GM23338 (cell line): ENCODE data around the gene MAG. TPM values are rescaled to one million over a fixed set of nuclear protein-coding genes. Genes with fewer than 3 reads are reported as not detected.

Source experiments
- ATAC-seq: fragments of 200-7000 bp; cut with Tn5 transposase; 3 replicates; pipeline ENCODE4 v1.9.1; 2020
- DNase-seq: peaks from one replicate; pipeline ENCODE4 v3.0.0-alpha.2; 2015; ENCODE audit warnings: low spot score
- H2AFZ ChIP-seq: fragments of 200-600 bp; sonication (generic); 2 replicates; pipeline ENCODE4 v1.8.0; 2016; ENCODE audit warnings: antibody characterized with exemption, mild to moderate bottlenecking, moderate library complexity
- H3F3A ChIP-seq: fragments of 200-600 bp; sonication (generic); replicated peaks from 2 replicates; pipeline ENCODE4 v1.8.0; 2017; ENCODE audit warnings: antibody characterized with exemption, mixed run types, low read depth
- H3K27ac ChIP-seq: fragments of 200-600 bp; sonication (generic); 2 replicates; pipeline ENCODE4 v1.6.1; 2016; ENCODE audit warnings: low read depth
- H3K27me3 ChIP-seq: fragments of 200-600 bp; sonication (generic); 2 replicates; pipeline ENCODE4 v1.8.0; 2016; ENCODE audit warnings: mild to moderate bottlenecking, mixed run types, moderate library complexity; ENCODE audit not compliant: insufficient read depth
- H3K36me3 ChIP-seq: fragments of 200-600 bp; sonication (generic); 2 replicates; pipeline ENCODE4 v1.8.0; 2016; ENCODE audit warnings: mild to moderate bottlenecking; ENCODE audit not compliant: insufficient read depth
- H3K4me1 ChIP-seq: fragments of 200-600 bp; sonication (generic); 2 replicates; pipeline ENCODE4 v1.8.0; 2016; ENCODE audit warnings: mild to moderate bottlenecking, moderate library complexity; ENCODE audit not compliant: insufficient read depth
- H3K4me2 ChIP-seq: fragments of 200-600 bp; sonication (generic); 2 replicates; pipeline ENCODE4 v1.7.1; 2017; ENCODE audit warnings: mixed run types
- H3K4me3 ChIP-seq: fragments of 200-600 bp; sonication (generic); 2 replicates; pipeline ENCODE4 v1.6.1; 2016; ENCODE audit warnings: mixed run types
- H3K79me2 ChIP-seq: fragments of 200-600 bp; sonication (generic); replicated peaks from 2 replicates; pipeline ENCODE4 v1.8.0; 2017; ENCODE audit warnings: mild to moderate bottlenecking; ENCODE audit not compliant: insufficient read depth
- H3K9me2 ChIP-seq: fragments of 200-600 bp; sonication (generic); 2 replicates; pipeline ENCODE4 v1.8.0; 2017; ENCODE audit not compliant: insufficient read depth
- H4K20me1 ChIP-seq: fragments of 200-600 bp; sonication (generic); replicated peaks from 2 replicates; pipeline ENCODE4 v1.8.0; 2017; ENCODE audit warnings: mild to moderate bottlenecking; ENCODE audit not compliant: insufficient read depth
- H3K27ac Mint-ChIP-seq: 2 replicates; pipeline ENCODE4 v1.8.0; 2020; ENCODE audit warnings: inconsistent platforms, mild to moderate bottlenecking, moderate library complexity, mixed read lengths
- H3K27me3 Mint-ChIP-seq: 3 replicates; pipeline ENCODE4 v1.8.0; 2022; ENCODE audit warnings: low read depth, mild to moderate bottlenecking, moderate library complexity, mixed read lengths, inconsistent platforms; ENCODE audit not compliant: insufficient read depth, poor library complexity
- H3K36me3 Mint-ChIP-seq: 3 replicates; pipeline ENCODE4 v1.8.0; 2021; ENCODE audit warnings: low read depth, mild to moderate bottlenecking, inconsistent platforms, moderate library complexity, mixed read lengths
- H3K4me1 Mint-ChIP-seq: 3 replicates; pipeline ENCODE4 v1.8.0; 2020; ENCODE audit warnings: mild to moderate bottlenecking, inconsistent platforms, mixed read lengths
- H3K4me3 Mint-ChIP-seq: 3 replicates; pipeline ENCODE4 v1.8.0; 2021; ENCODE audit warnings: moderate library complexity, mild to moderate bottlenecking, inconsistent platforms, mixed read lengths
- H3K9me3 Mint-ChIP-seq: 3 replicates; pipeline ENCODE4 v1.8.0; 2020; ENCODE audit warnings: moderate library complexity, mild to moderate bottlenecking, inconsistent platforms, mixed read lengths
- CREB1 ChIP-seq: fragments of 250-450 bp; sonication (Bioruptor Pico); IDR thresholded peaks from 2 replicates; pipeline ENCODE4 v1.5.0; 2020; ENCODE audit warnings: low read depth, mild to moderate bottlenecking, moderate library complexity
- EZH2 ChIP-seq: fragments of 200-600 bp; sonication (generic); IDR thresholded peaks from one replicate; pipeline ENCODE4 v1.8.0; 2017; ENCODE audit warnings: antibody characterized with exemption, mild to moderate bottlenecking, low read depth; ENCODE audit not compliant: unreplicated experiment
- EZH2phosphoT487 ChIP-seq: fragments of 200-600 bp; sonication (generic); IDR thresholded peaks from one replicate; pipeline ENCODE4 v1.8.1; 2018; ENCODE audit warnings: antibody characterized with exemption; ENCODE audit not compliant: unreplicated experiment
- JUNB ChIP-seq: IDR thresholded peaks from one replicate; pipeline ENCODE4 v1.6.1; 2016; ENCODE audit warnings: antibody characterized with exemption; ENCODE audit not compliant: unreplicated experiment
- NANOG ChIP-seq: IDR thresholded peaks from 2 replicates; pipeline ENCODE4 v1.6.1; 2016; ENCODE audit warnings: antibody characterized with exemption, borderline replicate concordance
- POLR2AphosphoS5 ChIP-seq: IDR thresholded peaks from 2 replicates; pipeline ENCODE4 v1.6.1; 2016; ENCODE audit warnings: antibody characterized with exemption, low read depth
- STAT1 ChIP-seq: IDR thresholded peaks from one replicate; pipeline ENCODE4 v1.6.1; 2016; ENCODE audit warnings: antibody characterized with exemption; ENCODE audit not compliant: unreplicated experiment
- ZNF114 ChIP-seq: fragments of 250-450 bp; sonication (Bioruptor Pico); IDR thresholded peaks from 2 replicates; pipeline ENCODE4 v1.5.0; 2020; ENCODE audit warnings: mild to moderate bottlenecking, moderate library complexity
- ZNF331 ChIP-seq: fragments of 250-450 bp; sonication (Bioruptor Pico); IDR thresholded peaks from 2 replicates; pipeline ENCODE4 v1.5.0; 2020; ENCODE audit warnings: low read depth, mild to moderate bottlenecking, moderate library complexity
- polyA plus RNA-seq: library from polyadenylated mRNA; unstranded; fragments of >200 nt; fragmentation: Nextera tagmentation; extraction: Ambion mirVana; gene quantifications from 2 replicates; pipeline ENCODE4 v1.2.1, GENCODE V29; 2016
- total RNA-seq: library from RNA; depleted of rRNA; stranded (reverse); fragments of >200 nt; shearing (Covaris generic); gene quantifications from 2 replicates; pipeline ENCODE4 v1.2.3, GENCODE V29; 2014
- TF ChIP-seq, protein P1 (sequence below): IDR thresholded peaks from 2 replicates; pipeline ENCODE4 v1.6.1; 2016; ENCODE audit warnings: antibody characterized with exemption
- TF ChIP-seq, protein P2 (sequence below): fragments of 250-450 bp; sonication (Bioruptor Pico); IDR thresholded peaks from 2 replicates; pipeline ENCODE4 v1.5.0; 2020; ENCODE audit warnings: mild to moderate bottlenecking, moderate library complexity
- TF ChIP-seq, protein P3 (sequence below): IDR thresholded peaks from one replicate; pipeline ENCODE4 v1.6.1; 2018; ENCODE audit warnings: antibody characterized with exemption; ENCODE audit not compliant: unreplicated experiment
- TF ChIP-seq, protein P4 (sequence below), 2 experiments: fragments of 200-600 bp in 1 of 2; sonication (generic) in 1 of 2; conservative IDR thresholded peaks; 2 replicates each; pipeline versions ENCODE4 v1.5.1 to v1.6.1; 2016 to 2017; ENCODE audit warnings: antibody characterized with exemption in 2 of 2, low read depth in 2 of 2, mild to moderate bottlenecking in 2 of 2, moderate library complexity in 1 of 2

The MAG gene
- total and polyA plus RNA-seq, 2 experiments from 2014 or later = 0.61 to 1.3 TPM

DNA sequence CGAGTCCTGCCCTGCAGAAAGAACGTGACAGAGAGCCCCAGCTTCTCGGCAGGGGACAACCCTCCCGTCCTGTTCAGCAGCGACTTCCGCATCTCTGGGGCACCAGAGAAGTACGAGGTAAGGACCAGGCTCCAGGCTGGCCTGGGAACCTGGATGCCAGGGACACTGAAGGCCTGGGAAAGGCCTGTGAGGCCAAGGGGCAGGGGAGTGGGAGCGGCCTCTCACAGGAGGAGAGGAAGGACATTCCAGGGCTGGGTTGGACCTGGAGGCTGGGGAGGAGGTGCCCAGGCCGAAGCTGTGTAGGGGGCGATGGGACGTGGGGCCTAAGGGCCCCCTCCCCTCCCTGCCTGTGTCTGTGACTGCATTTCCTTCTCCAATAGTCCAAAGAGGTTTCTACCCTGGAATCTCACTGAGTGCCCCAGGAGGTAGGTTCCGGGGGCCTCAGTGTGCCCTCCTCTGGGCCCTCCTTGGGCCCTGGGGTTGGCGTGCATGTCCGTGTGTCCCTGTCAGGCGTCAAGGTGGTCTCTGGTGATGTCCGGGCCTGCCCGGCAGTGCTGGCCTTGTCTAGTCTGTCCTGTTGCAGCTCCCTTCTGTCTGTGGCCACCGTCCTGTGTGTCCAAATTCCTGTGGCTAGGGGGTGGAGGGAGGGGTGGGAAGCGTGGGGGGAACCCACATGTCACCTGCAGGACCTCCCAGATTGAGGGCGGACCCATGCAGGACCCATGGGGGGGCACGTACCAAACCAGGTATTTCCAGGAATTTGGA lies 20.1 kb downstream of the MAG start:
- ATAC-seq (no peak), DNase-seq (no peak)
- H3K9me2 ChIP-seq = no peaks in the 10 kb centered on the region
- H4K20me1 ChIP-seq = no peaks in the 10 kb centered on the region
- H3F3A ChIP-seq = no peaks in the 10 kb centered on the region
- H3K36me3 Mint-ChIP-seq = no peaks in the 10 kb centered on the region
- peaks cover 5% of the 10 kb centered on the region for H3K27me3 Mint-ChIP-seq
- no peaks in the 10 kb centered on the region for H3K4me1 ChIP-seq
- H3K36me3 ChIP-seq = no peaks in the 10 kb centered on the region
- TF ChIP-seq EZH2 (no peak), ZNF331 (CRISPR knock-in tag) (no peak), ZNF114 (CRISPR knock-in tag) (no peak), STAT1 (no peak), CREB1 (no peak), POLR2AphosphoS5 (no peak), NANOG (no peak), JUNB (no peak), EZH2phosphoT487 (no peak)
- TF ChIP-seq, protein P1, sequence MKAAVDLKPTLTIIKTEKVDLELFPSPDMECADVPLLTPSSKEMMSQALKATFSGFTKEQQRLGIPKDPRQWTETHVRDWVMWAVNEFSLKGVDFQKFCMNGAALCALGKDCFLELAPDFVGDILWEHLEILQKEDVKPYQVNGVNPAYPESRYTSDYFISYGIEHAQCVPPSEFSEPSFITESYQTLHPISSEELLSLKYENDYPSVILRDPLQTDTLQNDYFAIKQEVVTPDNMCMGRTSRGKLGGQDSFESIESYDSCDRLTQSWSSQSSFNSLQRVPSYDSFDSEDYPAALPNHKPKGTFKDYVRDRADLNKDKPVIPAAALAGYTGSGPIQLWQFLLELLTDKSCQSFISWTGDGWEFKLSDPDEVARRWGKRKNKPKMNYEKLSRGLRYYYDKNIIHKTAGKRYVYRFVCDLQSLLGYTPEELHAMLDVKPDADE = no peak
- TF ChIP-seq, protein P2, sequence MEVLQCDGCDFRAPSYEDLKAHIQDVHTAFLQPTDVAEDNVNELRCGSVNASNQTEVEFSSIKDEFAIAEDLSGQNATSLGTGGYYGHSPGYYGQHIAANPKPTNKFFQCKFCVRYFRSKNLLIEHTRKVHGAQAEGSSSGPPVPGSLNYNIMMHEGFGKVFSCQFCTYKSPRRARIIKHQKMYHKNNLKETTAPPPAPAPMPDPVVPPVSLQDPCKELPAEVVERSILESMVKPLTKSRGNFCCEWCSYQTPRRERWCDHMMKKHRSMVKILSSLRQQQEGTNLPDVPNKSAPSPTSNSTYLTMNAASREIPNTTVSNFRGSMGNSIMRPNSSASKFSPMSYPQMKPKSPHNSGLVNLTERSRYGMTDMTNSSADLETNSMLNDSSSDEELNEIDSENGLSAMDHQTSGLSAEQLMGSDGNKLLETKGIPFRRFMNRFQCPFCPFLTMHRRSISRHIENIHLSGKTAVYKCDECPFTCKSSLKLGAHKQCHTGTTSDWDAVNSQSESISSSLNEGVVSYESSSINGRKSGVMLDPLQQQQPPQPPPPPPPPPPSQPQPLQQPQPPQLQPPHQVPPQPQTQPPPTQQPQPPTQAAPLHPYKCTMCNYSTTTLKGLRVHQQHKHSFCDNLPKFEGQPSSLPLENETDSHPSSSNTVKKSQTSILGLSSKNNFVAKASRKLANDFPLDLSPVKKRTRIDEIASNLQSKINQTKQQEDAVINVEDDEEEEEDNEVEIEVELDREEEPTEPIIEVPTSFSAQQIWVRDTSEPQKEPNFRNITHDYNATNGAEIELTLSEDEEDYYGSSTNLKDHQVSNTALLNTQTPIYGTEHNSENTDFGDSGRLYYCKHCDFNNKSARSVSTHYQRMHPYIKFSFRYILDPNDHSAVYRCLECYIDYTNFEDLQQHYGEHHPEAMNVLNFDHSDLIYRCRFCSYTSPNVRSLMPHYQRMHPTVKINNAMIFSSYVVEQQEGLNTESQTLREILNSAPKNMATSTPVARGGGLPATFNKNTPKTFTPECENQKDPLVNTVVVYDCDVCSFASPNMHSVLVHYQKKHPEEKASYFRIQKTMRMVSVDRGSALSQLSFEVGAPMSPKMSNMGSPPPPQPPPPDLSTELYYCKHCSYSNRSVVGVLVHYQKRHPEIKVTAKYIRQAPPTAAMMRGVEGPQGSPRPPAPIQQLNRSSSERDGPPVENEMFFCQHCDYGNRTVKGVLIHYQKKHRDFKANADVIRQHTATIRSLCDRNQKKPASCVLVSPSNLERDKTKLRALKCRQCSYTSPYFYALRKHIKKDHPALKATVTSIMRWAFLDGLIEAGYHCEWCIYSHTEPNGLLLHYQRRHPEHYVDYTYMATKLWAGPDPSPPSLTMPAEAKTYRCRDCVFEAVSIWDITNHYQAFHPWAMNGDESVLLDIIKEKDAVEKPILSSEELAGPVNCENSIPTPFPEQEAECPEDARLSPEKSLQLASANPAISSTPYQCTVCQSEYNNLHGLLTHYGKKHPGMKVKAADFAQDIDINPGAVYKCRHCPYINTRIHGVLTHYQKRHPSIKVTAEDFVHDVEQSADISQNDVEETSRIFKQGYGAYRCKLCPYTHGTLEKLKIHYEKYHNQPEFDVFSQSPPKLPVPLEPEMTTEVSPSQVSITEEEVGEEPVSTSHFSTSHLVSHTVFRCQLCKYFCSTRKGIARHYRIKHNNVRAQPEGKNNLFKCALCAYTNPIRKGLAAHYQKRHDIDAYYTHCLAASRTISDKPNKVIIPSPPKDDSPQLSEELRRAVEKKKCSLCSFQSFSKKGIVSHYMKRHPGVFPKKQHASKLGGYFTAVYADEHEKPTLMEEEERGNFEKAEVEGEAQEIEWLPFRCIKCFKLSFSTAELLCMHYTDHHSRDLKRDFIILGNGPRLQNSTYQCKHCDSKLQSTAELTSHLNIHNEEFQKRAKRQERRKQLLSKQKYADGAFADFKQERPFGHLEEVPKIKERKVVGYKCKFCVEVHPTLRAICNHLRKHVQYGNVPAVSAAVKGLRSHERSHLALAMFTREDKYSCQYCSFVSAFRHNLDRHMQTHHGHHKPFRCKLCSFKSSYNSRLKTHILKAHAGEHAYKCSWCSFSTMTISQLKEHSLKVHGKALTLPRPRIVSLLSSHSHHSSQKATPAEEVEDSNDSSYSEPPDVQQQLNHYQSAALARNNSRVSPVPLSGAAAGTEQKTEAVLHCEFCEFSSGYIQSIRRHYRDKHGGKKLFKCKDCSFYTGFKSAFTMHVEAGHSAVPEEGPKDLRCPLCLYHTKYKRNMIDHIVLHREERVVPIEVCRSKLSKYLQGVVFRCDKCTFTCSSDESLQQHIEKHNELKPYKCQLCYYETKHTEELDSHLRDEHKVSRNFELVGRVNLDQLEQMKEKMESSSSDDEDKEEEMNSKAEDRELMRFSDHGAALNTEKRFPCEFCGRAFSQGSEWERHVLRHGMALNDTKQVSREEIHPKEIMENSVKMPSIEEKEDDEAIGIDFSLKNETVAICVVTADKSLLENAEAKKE (CRISPR knock-in tag) = no peak
- TF ChIP-seq, protein P3, sequence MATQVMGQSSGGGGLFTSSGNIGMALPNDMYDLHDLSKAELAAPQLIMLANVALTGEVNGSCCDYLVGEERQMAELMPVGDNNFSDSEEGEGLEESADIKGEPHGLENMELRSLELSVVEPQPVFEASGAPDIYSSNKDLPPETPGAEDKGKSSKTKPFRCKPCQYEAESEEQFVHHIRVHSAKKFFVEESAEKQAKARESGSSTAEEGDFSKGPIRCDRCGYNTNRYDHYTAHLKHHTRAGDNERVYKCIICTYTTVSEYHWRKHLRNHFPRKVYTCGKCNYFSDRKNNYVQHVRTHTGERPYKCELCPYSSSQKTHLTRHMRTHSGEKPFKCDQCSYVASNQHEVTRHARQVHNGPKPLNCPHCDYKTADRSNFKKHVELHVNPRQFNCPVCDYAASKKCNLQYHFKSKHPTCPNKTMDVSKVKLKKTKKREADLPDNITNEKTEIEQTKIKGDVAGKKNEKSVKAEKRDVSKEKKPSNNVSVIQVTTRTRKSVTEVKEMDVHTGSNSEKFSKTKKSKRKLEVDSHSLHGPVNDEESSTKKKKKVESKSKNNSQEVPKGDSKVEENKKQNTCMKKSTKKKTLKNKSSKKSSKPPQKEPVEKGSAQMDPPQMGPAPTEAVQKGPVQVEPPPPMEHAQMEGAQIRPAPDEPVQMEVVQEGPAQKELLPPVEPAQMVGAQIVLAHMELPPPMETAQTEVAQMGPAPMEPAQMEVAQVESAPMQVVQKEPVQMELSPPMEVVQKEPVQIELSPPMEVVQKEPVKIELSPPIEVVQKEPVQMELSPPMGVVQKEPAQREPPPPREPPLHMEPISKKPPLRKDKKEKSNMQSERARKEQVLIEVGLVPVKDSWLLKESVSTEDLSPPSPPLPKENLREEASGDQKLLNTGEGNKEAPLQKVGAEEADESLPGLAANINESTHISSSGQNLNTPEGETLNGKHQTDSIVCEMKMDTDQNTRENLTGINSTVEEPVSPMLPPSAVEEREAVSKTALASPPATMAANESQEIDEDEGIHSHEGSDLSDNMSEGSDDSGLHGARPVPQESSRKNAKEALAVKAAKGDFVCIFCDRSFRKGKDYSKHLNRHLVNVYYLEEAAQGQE = no peak
- TF ChIP-seq, protein P4, sequence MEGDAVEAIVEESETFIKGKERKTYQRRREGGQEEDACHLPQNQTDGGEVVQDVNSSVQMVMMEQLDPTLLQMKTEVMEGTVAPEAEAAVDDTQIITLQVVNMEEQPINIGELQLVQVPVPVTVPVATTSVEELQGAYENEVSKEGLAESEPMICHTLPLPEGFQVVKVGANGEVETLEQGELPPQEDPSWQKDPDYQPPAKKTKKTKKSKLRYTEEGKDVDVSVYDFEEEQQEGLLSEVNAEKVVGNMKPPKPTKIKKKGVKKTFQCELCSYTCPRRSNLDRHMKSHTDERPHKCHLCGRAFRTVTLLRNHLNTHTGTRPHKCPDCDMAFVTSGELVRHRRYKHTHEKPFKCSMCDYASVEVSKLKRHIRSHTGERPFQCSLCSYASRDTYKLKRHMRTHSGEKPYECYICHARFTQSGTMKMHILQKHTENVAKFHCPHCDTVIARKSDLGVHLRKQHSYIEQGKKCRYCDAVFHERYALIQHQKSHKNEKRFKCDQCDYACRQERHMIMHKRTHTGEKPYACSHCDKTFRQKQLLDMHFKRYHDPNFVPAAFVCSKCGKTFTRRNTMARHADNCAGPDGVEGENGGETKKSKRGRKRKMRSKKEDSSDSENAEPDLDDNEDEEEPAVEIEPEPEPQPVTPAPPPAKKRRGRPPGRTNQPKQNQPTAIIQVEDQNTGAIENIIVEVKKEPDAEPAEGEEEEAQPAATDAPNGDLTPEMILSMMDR (conservative IDR thresholded peaks at IDR 0.05; ENCODE audit: low read depth in 2 of 2) = no peak
- H3K27me3 ChIP-seq = no peaks in the 10 kb centered on the region
- H3K4me2 ChIP-seq = no peak overlapping the region
- H3K4me3 ChIP-seq = no peak overlapping the region
- H3K4me3 Mint-ChIP-seq = no peak overlapping the region
- H2AFZ ChIP-seq = no peak overlapping the region
- H3K27ac ChIP-seq = no peak overlapping the region
- H3K27ac Mint-ChIP-seq = no peak overlapping the region
- H3K4me1 Mint-ChIP-seq = no peaks in the 10 kb centered on the region; the same call in 2 of the 3 replicates
- no peaks in the 10 kb centered on the region for H3K79me2 ChIP-seq
- H3K9me3 Mint-ChIP-seq = no peaks in the 10 kb centered on the region; the same call in 2 of the 3 replicates
